ENCODE measurements around the gene UBTD1.

DNA sequence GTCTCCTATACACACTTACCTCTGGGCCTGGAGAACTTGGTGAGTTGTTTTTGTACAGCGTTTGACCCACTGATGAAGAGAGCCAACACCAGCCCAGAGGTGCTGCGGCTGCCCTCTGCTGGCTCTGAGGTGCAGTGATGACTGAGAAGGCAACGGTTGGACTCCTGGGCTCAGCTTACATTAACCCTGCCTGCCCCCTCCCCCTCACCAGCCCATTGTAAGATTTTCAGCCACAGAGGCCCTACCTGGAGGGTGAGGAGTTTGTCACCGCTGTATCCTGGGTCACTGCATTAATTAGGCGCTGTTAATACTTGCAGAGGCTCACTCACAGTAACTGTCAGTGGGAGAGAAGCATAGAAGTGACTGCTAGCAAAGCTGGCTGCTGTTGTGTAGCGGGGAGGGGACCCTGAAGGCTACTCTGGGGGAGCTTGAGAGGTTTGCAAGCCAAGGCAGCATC lies 54.9 kb downstream of the UBTD1 start:
- TF ChIP-seq, protein P1, sequence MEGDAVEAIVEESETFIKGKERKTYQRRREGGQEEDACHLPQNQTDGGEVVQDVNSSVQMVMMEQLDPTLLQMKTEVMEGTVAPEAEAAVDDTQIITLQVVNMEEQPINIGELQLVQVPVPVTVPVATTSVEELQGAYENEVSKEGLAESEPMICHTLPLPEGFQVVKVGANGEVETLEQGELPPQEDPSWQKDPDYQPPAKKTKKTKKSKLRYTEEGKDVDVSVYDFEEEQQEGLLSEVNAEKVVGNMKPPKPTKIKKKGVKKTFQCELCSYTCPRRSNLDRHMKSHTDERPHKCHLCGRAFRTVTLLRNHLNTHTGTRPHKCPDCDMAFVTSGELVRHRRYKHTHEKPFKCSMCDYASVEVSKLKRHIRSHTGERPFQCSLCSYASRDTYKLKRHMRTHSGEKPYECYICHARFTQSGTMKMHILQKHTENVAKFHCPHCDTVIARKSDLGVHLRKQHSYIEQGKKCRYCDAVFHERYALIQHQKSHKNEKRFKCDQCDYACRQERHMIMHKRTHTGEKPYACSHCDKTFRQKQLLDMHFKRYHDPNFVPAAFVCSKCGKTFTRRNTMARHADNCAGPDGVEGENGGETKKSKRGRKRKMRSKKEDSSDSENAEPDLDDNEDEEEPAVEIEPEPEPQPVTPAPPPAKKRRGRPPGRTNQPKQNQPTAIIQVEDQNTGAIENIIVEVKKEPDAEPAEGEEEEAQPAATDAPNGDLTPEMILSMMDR (IDR thresholded peaks at IDR 0.05) = peak in 4 of 6 experiments; percentile 68 to 76 (median 73)
- no peak for TF ChIP-seq POLR2A (IDR thresholded peaks at IDR 0.05)

Measured in Peyer's patch (tissue), 4 donors.